ENCODE data around the gene TBX1. TPM values are rescaled to one million over a fixed set of nuclear protein-coding genes. Genes with fewer than 3 reads are reported as not detected.

The TBX1 gene
- total and polyA plus RNA-seq, 10 of the 15 experiments (the other 5 are each of a cell fraction or from before 2014, with no cell fraction given) = not detected

DNA sequence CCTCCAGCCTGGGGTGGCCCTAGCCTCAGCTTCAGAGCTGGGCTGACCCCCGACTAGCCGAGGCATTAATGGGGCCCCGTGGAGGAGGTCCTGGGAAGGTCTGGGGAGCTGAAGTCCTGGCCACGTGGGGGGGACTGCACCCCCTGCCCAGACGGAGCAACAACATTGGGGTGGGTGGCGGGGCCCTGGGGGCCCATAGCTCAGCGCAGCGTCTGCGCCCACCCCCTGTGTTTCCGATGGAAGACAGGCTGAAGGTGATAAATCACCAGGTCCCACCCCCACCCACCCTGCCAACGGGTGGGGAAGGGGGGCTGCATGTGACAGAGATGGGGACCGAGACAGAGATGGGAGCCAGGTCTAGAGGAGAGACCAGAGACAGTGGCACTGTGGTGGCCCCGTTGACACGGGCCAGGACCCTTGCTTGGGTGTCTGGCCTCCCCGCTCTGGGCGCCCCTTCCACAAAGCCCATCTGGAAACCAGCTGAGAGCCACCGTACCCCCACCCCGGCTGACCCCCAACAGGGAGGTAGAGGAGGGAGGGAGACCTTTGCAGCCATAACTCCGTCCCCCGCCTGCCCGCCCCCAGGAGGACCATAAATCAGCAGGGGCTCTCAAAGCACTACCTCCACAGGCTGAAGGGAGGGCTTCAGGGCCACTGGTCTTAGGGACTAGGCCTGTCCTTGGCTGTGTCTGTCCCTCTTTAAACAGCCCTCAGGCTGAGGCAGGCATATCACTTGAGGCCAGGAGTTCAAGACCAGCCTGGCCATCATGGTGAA lies 29.0 kb upstream of the TBX1 start:
- H3K4me2 ChIP-seq (ENCODE audit: control insufficient read depth, insufficient read depth) = no peak overlapping the region
- no peaks in the 10 kb centered on the region for H3K9me3 ChIP-seq (replicated peaks; ENCODE audit: control insufficient read depth, insufficient read depth, low read length)
- no peak overlapping the region for H3K4me3 ChIP-seq
- no peaks in the 10 kb centered on the region for H3K27me3 ChIP-seq (replicated peaks in 1 of 2; ENCODE audit: control insufficient read depth in 2 of 2, insufficient read depth in 2 of 2, low read length in 1 of 2)
- TF ChIP-seq, protein P1, sequence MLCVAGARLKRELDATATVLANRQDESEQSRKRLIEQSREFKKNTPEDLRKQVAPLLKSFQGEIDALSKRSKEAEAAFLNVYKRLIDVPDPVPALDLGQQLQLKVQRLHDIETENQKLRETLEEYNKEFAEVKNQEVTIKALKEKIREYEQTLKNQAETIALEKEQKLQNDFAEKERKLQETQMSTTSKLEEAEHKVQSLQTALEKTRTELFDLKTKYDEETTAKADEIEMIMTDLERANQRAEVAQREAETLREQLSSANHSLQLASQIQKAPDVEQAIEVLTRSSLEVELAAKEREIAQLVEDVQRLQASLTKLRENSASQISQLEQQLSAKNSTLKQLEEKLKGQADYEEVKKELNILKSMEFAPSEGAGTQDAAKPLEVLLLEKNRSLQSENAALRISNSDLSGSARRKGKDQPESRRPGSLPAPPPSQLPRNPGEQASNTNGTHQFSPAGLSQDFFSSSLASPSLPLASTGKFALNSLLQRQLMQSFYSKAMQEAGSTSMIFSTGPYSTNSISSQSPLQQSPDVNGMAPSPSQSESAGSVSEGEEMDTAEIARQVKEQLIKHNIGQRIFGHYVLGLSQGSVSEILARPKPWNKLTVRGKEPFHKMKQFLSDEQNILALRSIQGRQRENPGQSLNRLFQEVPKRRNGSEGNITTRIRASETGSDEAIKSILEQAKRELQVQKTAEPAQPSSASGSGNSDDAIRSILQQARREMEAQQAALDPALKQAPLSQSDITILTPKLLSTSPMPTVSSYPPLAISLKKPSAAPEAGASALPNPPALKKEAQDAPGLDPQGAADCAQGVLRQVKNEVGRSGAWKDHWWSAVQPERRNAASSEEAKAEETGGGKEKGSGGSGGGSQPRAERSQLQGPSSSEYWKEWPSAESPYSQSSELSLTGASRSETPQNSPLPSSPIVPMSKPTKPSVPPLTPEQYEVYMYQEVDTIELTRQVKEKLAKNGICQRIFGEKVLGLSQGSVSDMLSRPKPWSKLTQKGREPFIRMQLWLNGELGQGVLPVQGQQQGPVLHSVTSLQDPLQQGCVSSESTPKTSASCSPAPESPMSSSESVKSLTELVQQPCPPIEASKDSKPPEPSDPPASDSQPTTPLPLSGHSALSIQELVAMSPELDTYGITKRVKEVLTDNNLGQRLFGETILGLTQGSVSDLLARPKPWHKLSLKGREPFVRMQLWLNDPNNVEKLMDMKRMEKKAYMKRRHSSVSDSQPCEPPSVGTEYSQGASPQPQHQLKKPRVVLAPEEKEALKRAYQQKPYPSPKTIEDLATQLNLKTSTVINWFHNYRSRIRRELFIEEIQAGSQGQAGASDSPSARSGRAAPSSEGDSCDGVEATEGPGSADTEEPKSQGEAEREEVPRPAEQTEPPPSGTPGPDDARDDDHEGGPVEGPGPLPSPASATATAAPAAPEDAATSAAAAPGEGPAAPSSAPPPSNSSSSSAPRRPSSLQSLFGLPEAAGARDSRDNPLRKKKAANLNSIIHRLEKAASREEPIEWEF (IDR thresholded peaks at IDR 0.05; ENCODE audit: insufficient replicate concordance, low read depth, low read length) = no peak
- no peak for TF ChIP-seq YBX1 (IDR thresholded peaks at IDR 0.05)
- H3K36me3 ChIP-seq (ENCODE audit: control insufficient read depth in 2 of 2, insufficient read depth in 2 of 2, low read length in 1 of 2) = no peaks in the 10 kb centered on the region
- POLR2A ChIA-PET = no interaction called here
- 61% methylated on average over 17 of the region's 21 CpGs for WGBS (ENCODE audit: insufficient coverage, insufficient replicate concordance, low lambda C conversion rate, missing lambda C conversion rate)
- H3K27ac ChIP-seq (ENCODE audit: control insufficient read depth, insufficient read depth) = no peak overlapping the region
- BruUV-seq (replicated peaks) = no TSS peak
- no peak overlapping the region for H2AFZ ChIP-seq (ENCODE audit: control insufficient read depth, low read depth, low read length)
- intact Hi-C loops (cut with micrococcal nuclease; ENCODE audit: unreplicated experiment) (no loop called here), in situ Hi-C loops (cut with MboI) (loop anchor here (5.0 kb wide), 1 partner anchor 186 kb away; no protein-coding TSS in a partner anchor)
- CTCF ChIA-PET = interaction anchor here (0.7 to 5.7 kb wide), 17 partner anchors 10 to 385 kb away, joined by 3 to 94 read pairs (median 4); partner anchors contain the start of genes COMT, TRMT2A and TXNRD2
- no peaks in the 10 kb centered on the region; the same call in 1 of the 2 replicates for H4K20me1 ChIP-seq (ENCODE audit: control insufficient read depth, insufficient read depth)
- no peaks in the 10 kb centered on the region for H3K4me1 ChIP-seq (ENCODE audit: control insufficient read depth, insufficient read depth, low read length)
- SMC1A ChIA-PET (ENCODE audit: uncharacterized antibody, unreplicated experiment) = interaction anchor here (1.5 to 2.6 kb wide), 4 partner anchors 42 to 216 kb away, joined by 5 to 28 read pairs (median 6); no protein-coding TSS in a partner anchor
- FAIRE-seq (no peak), ATAC-seq (no peak), DNase-seq (ENCODE audit: low read depth, low spot score) (no peak)
- RAD21 ChIA-PET (ENCODE audit: unreplicated experiment) = interaction anchor here (1.8 to 3.2 kb wide), 6 partner anchors 25 to 222 kb away, joined by 5 to 70 read pairs (median 8); no protein-coding TSS in a partner anchor
- H3K79me2 ChIP-seq (ENCODE audit: control insufficient read depth, insufficient read depth, low read length) = no peaks in the 10 kb centered on the region
- no peak overlapping the region for H3K9ac ChIP-seq (ENCODE audit: control insufficient read depth, insufficient read depth, low read length)
